Measurements from ENCODE around the gene KIAA1217.

GRCh38 chr10:24207341-24207740 is 1.6 kb upstream of the KIAA1217 start:
- TF ChIP-seq, protein P1, sequence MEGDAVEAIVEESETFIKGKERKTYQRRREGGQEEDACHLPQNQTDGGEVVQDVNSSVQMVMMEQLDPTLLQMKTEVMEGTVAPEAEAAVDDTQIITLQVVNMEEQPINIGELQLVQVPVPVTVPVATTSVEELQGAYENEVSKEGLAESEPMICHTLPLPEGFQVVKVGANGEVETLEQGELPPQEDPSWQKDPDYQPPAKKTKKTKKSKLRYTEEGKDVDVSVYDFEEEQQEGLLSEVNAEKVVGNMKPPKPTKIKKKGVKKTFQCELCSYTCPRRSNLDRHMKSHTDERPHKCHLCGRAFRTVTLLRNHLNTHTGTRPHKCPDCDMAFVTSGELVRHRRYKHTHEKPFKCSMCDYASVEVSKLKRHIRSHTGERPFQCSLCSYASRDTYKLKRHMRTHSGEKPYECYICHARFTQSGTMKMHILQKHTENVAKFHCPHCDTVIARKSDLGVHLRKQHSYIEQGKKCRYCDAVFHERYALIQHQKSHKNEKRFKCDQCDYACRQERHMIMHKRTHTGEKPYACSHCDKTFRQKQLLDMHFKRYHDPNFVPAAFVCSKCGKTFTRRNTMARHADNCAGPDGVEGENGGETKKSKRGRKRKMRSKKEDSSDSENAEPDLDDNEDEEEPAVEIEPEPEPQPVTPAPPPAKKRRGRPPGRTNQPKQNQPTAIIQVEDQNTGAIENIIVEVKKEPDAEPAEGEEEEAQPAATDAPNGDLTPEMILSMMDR (IDR thresholded peaks at IDR 0.05; ENCODE audit: low read depth, low read length, poor library complexity, severe bottlenecking), result no peak
- no peak for TF ChIP-seq EZH2phosphoT487 (IDR thresholded peaks at IDR 0.05; ENCODE audit: borderline replicate concordance, low read length)
